ENCODE measurements around the gene OR7E24. TPM values are rescaled to one million over a fixed set of nuclear protein-coding genes. Genes with fewer than 3 reads are reported as not detected.

OR7E24 gene
- not detected in 2 replicates for total RNA-seq

DNA sequence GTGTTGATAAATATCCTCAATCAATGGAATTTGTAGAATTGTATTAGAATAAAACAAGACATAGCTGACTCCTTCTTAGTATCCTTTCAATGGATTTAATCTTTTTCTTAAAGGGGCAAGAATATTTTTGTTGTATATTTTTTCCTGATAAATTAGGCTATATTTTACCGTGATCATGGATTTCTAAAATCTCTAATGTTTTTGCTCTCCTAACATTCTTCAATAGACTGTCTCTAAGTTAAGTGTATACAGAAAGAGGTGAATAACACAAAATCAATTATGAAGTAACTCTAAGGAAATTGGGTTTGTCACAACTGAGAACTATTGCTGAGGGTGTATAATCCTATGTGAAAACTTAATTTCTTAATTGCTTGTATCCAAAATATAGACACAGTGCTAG is at the start of gene OR7E24:
Gene OR7E24 (plus strand): TSS at position 301 of the 400 bp plus-strand sequence. CDS start 114 bp downstream, outside the sequence.

DNA sequence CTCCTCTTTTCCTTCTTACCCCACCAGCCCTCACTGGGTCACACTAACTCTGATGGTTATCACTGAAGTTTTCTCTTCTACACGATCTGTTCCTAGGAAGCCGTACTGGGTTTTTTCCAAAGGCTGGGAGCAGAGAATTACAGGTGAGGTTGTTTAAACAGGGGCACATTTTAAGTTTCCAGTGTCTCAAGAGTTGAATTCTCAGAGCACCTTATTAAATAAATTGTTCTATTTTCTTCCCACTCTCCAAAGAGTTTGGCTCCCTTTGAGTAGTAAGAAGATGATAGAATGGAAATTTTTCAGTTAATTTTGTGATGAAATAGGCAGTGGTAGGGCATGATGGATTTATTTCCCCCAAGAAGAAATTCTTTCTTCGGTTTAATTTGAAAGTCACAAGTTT is 31.2 kb upstream of the OR7E24 start, which contains the start of gene OR7D4:
Gene OR7D4 (minus strand): TSS at position 101 of the 400 bp plus-strand sequence. CDS start 4,752 bp downstream, outside the sequence.

Other genes with a start within 250 kb of the OR7E24 start
- gene MUC16, start 240.5 kb upstream of the OR7E24 start, total RNA-seq: not detected in 2 replicates
- not detected in 2 replicates for gene OR1M1, start 163.9 kb upstream of the OR7E24 start, total RNA-seq
- gene OR7G2, start 143.5 kb upstream of the OR7E24 start, total RNA-seq: not detected in 2 replicates
- not detected in 2 replicates for gene OR7G1, start 135.2 kb upstream of the OR7E24 start, total RNA-seq
- gene OR7G3, start 124.0 kb upstream of the OR7E24 start, total RNA-seq: not detected in 2 replicates
- gene ZNF317, start 110.5 kb upstream of the OR7E24 start, total RNA-seq: 11.1 and 12.6 TPM in 2 replicates
- gene OR7D2, start 72.0 kb upstream of the OR7E24 start, total RNA-seq: 0.06 TPM in 1 of 2 replicates, not detected in the other
- gene OR7D4, start 31.3 kb upstream of the OR7E24 start, total RNA-seq: not detected in 2 replicates
- gene ZNF699, start 58.9 kb downstream of the OR7E24 start, total RNA-seq: 6.2 and 6.3 TPM in 2 replicates
- gene ZNF559, start 73.2 kb downstream of the OR7E24 start, total RNA-seq: 11.0 and 13.7 TPM in 2 replicates
- 1.5 and 1.9 TPM in 2 replicates for gene ZNF177, start 112.1 kb downstream of the OR7E24 start, total RNA-seq
- 7.3 and 8.6 TPM in 2 replicates for gene ZNF266, start 184.6 kb downstream of the OR7E24 start, total RNA-seq
- gene ZNF560, start 247.7 kb downstream of the OR7E24 start, total RNA-seq: 0.06 and 0.40 TPM in 2 replicates